Measurements from ENCODE around the gene LYST.

- TF ChIP-seq CTCF (conservative IDR thresholded peaks at IDR 0.05; ENCODE audit: low read depth, low read length) = no peak
- TF ChIP-seq MXI1 (IDR thresholded peaks at IDR 0.05; ENCODE audit: borderline replicate concordance, low read depth, low read length) = no peak
- TF ChIP-seq POLR2A (IDR thresholded peaks at IDR 0.05; ENCODE audit: low read depth, low read length) = no peak
- no peak for TF ChIP-seq CEBPB (IDR thresholded peaks at IDR 0.05; ENCODE audit: low read depth, low read length)
- TF ChIP-seq RFX5 (IDR thresholded peaks at IDR 0.05; ENCODE audit: low read depth, low read length) = no peak
- no peak for TF ChIP-seq SMC3 (IDR thresholded peaks at IDR 0.05; ENCODE audit: low read depth, low read length)
- TF ChIP-seq BHLHE40 (IDR thresholded peaks at IDR 0.05; ENCODE audit: low read depth, low read length) = no peak
- TF ChIP-seq RAD21 (IDR thresholded peaks at IDR 0.05; ENCODE audit: low read length) = no peak
- no peak for TF ChIP-seq USF2 (IDR thresholded peaks at IDR 0.05; ENCODE audit: low read depth, low read length)
Measured at GRCh38 chr1:235742914-235743599, 123.6 kb downstream of the LYST start.

Measured in IMR-90 (cell line).